LNCaP clone FGC (cell line): ENCODE measurements around the gene VWA7.

Experiments used
- DNase-seq: peaks from one replicate; pipeline ENCODE4 v3.0.0-alpha.2; 2011; ENCODE audit warnings: low read depth
- H3K4me3 ChIP-seq: 2 replicates; pipeline ENCODE4 v1.5.1; 2011; ENCODE audit warnings: mild to moderate bottlenecking, low read depth, low read length, control low read depth
- CTCF ChIP-seq: IDR thresholded peaks from 2 replicates; pipeline ENCODE4 v1.5.1; 2012; ENCODE audit warnings: mild to moderate bottlenecking; ENCODE audit not compliant: control insufficient read depth, insufficient read depth; ENCODE audit errors: extremely low read depth

Gene VWA7

GRCh38 chr6:31778999-31779885, 2.1 kb upstream of the VWA7 start:
- H3K4me3 ChIP-seq, result no peak overlapping the region
- TF ChIP-seq CTCF, result no peak
- DNase-seq, result no peak

- no peak for DNase-seq
- TF ChIP-seq CTCF, result no peak
- no peak overlapping the region for H3K4me3 ChIP-seq
Observed at GRCh38 chr6:31778193-31778592, 1.1 kb upstream of the VWA7 start.

- no peak for DNase-seq
- no peak for TF ChIP-seq CTCF
- no peak overlapping the region for H3K4me3 ChIP-seq
Observed at GRCh38 chr6:31777667-31778050, 531 bp upstream of the VWA7 start.

GRCh38 chr6:31776485-31776988, 591 bp downstream of the VWA7 start:
- no peak for DNase-seq
- TF ChIP-seq CTCF, result no peak
- H3K4me3 ChIP-seq, result no peak overlapping the region

GRCh38 chr6:31775633-31776484, 1.3 kb downstream of the VWA7 start:
- TF ChIP-seq CTCF, result no peak
- no peak for DNase-seq
- H3K4me3 ChIP-seq, result no peak overlapping the region

GRCh38 chr6:31775184-31775583, 1.9 kb downstream of the VWA7 start:
- DNase-seq, result no peak
- TF ChIP-seq CTCF, result no peak
- H3K4me3 ChIP-seq, result no peak overlapping the region
